ENCODE results near the gene ZNF653. TPM values are rescaled to one million over a fixed set of nuclear protein-coding genes. Genes with fewer than 3 reads are reported as not detected.

ZNF653 gene
- total and polyA plus RNA-seq, 2 donors (not counting 1 experiment from before 2014, with no cell fraction given), result 24.2 to 26.2 TPM

DNA sequence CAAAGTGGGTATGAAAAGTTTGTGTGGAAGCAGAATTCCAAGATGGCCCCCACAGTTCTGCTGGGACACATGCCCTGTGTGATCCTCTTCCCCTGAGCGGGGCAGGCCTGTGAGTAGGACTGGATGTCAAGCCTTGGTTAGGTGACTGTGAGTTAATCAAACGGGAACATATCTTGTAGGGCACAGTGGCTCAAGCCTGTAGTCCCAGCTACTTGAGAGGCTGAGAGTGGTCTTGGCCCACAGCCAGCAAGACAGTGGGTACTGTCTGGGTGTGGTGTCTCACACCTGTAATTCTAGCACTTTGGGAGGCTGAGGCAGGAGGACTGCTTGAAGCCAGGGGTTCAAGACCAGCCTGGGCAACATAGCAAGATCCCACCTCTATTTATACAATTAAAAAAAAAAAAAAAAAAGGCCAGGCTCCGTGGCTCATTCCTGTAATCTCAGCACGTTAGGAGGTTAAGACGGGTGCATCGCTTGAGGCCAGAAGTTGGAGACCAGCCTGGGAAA is 6.4 kb downstream of the ZNF653 start:
- intact Hi-C loops (cut with micrococcal nuclease), result no loop called here
- no peaks in the 10 kb centered on the region for H3K4me1 ChIP-seq (ENCODE audit: control insufficient read depth in 2 of 2, insufficient read depth in 2 of 2, low read length in 2 of 2)
- Mint-ChIP-seq H3K9me3 (ENCODE audit: insufficient read depth) (no peaks in the 10 kb centered on the region), H3K4me3 (no peak overlapping the region), H3K4me1 (no peaks in the 10 kb centered on the region), H3K27ac (no peak overlapping the region), H3K27me3 (no peaks in the 10 kb centered on the region)
- POLR2A ChIA-PET, result no interaction called here
- DNase-seq (no peak), ATAC-seq (ENCODE audit: low read depth) (no peak)
- H3K4me3 ChIP-seq (ENCODE audit: control extremely low read depth in 1 of 5, extremely low read depth in 1 of 5, insufficient read depth in 1 of 5, low read depth in 2 of 5, low read length in 4 of 5), result no peak overlapping the region
- H4K20me1 ChIP-seq (ENCODE audit: control insufficient read depth, insufficient read depth, low read length, poor library complexity, severe bottlenecking), result no peaks in the 10 kb centered on the region
- TF ChIP-seq, protein P1, sequence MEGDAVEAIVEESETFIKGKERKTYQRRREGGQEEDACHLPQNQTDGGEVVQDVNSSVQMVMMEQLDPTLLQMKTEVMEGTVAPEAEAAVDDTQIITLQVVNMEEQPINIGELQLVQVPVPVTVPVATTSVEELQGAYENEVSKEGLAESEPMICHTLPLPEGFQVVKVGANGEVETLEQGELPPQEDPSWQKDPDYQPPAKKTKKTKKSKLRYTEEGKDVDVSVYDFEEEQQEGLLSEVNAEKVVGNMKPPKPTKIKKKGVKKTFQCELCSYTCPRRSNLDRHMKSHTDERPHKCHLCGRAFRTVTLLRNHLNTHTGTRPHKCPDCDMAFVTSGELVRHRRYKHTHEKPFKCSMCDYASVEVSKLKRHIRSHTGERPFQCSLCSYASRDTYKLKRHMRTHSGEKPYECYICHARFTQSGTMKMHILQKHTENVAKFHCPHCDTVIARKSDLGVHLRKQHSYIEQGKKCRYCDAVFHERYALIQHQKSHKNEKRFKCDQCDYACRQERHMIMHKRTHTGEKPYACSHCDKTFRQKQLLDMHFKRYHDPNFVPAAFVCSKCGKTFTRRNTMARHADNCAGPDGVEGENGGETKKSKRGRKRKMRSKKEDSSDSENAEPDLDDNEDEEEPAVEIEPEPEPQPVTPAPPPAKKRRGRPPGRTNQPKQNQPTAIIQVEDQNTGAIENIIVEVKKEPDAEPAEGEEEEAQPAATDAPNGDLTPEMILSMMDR (IDR thresholded peaks at IDR 0.05), result no peak
- TF ChIP-seq EZH2 (IDR thresholded peaks at IDR 0.05; ENCODE audit: borderline replicate concordance, insufficient read depth, low read depth, low read length, poor library complexity, severe bottlenecking), result no peak
- H3K4me2 ChIP-seq (replicated peaks; ENCODE audit: low read depth, low read length, poor library complexity, severe bottlenecking), result no peak overlapping the region
- H3K9me3 ChIP-seq (ENCODE audit: control extremely low read depth in 1 of 3, control insufficient read depth in 2 of 3, insufficient read depth in 1 of 3, low read length in 2 of 3), result no peaks in the 10 kb centered on the region
- CTCF ChIA-PET, result no interaction called here
- H3K79me2 ChIP-seq (ENCODE audit: control insufficient read depth, insufficient read depth, low read length), result peaks cover 3% of the 10 kb centered on the region
- no peak overlapping the region for H2AFZ ChIP-seq (ENCODE audit: insufficient read depth, low read depth, low read length, poor library complexity, severe bottlenecking)
- no peaks in the 10 kb centered on the region for H3K27me3 ChIP-seq (replicated peaks in 1 of 4; ENCODE audit: control extremely low read depth in 1 of 4, control insufficient read depth in 3 of 4, insufficient read depth in 4 of 4, low read length in 3 of 4)
- no peak overlapping the region for H3K9ac ChIP-seq (ENCODE audit: low read length)
- no peak overlapping the region for H3K27ac ChIP-seq (ENCODE audit: low read length in 2 of 2)
- peaks cover 0 to 20% of the 10 kb centered on the region in 2 experiments for H3K36me3 ChIP-seq (replicated peaks in 1 of 2; ENCODE audit: control extremely low read depth in 1 of 2, control insufficient read depth in 1 of 2, extremely low read depth in 1 of 2, insufficient read depth in 2 of 2, low read length in 1 of 2)
- 94% methylated on average over 2 of the region's 6 CpGs for WGBS (ENCODE audit: insufficient coverage)

DNA sequence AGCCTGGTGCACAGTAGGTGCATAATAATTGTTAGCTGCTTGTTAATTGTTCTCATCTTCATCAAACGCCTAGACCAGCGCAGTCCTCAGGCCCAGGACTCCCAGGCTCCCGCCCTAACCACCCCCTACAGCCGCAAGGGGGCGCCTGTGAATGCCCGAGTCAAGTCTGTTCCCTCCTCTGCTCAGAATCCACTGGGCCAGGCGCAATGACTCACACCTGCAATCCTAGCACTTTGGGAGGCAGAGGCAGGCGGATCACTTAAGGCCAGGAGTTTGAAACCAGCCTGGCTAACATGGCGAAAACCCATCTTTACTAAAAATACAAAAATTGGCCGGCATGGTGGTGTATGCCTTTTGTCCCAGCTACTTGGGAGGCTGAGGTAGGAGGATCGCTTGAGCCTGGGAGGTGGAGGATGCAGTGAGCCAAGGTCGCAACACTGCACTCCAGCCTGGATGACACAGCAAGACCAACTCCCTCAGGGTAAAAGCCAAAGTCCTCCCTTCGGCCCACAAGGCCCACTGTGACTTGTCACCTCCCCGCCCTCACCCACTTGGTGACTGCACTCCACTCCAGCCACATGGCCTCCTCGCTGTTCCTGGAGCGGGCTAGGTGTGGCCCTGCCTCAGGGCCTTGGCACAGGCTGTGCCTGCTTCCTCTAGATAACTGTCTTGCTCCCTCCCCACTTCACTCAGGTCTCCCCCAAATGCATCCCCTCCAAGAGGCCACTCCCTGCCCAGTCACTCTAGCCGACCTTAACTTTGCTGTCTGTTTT is 9.1 kb downstream of the ZNF653 start:
- no peak overlapping the region for H3K9ac ChIP-seq (ENCODE audit: low read length)
- no peaks in the 10 kb centered on the region for H3K9me3 Mint-ChIP-seq (ENCODE audit: insufficient read depth)
- no peaks in the 10 kb centered on the region for H3K27me3 Mint-ChIP-seq
- H3K36me3 ChIP-seq (replicated peaks in 1 of 2; ENCODE audit: control extremely low read depth in 1 of 2, control insufficient read depth in 1 of 2, extremely low read depth in 1 of 2, insufficient read depth in 2 of 2, low read length in 1 of 2), result peaks cover 0 to 20% of the 10 kb centered on the region in 2 experiments
- H3K27ac ChIP-seq (ENCODE audit: low read length in 2 of 2), result no peak overlapping the region
- ATAC-seq (ENCODE audit: low read depth), result peak; percentile 72
- 75% methylated on average over 13 of the region's 17 CpGs for WGBS (ENCODE audit: insufficient coverage)
- no peaks in the 10 kb centered on the region for H3K4me1 Mint-ChIP-seq
- TF ChIP-seq, protein P1 (IDR thresholded peaks at IDR 0.05), result peak; percentile 70
- no peak for TF ChIP-seq EZH2 (IDR thresholded peaks at IDR 0.05; ENCODE audit: borderline replicate concordance, insufficient read depth, low read depth, low read length, poor library complexity, severe bottlenecking)
- no peaks in the 10 kb centered on the region for H4K20me1 ChIP-seq (ENCODE audit: control insufficient read depth, insufficient read depth, low read length, poor library complexity, severe bottlenecking)
- H3K4me1 ChIP-seq (ENCODE audit: control insufficient read depth in 2 of 2, insufficient read depth in 2 of 2, low read length in 2 of 2), result no peaks in the 10 kb centered on the region
- H3K27me3 ChIP-seq (replicated peaks in 1 of 4; ENCODE audit: control extremely low read depth in 1 of 4, control insufficient read depth in 3 of 4, insufficient read depth in 4 of 4, low read length in 3 of 4), result no peaks in the 10 kb centered on the region
- CTCF ChIA-PET, result interaction anchor here (0.5 to 0.8 kb wide), 3 partner anchors 70 to 116 kb away, joined by 4 to 6 read pairs (median 5); no protein-coding TSS in a partner anchor
- H3K4me3 Mint-ChIP-seq, result no peak overlapping the region
- H3K4me3 ChIP-seq (ENCODE audit: control extremely low read depth in 1 of 5, extremely low read depth in 1 of 5, insufficient read depth in 1 of 5, low read depth in 2 of 5, low read length in 4 of 5), result no peak overlapping the region
- H2AFZ ChIP-seq (ENCODE audit: insufficient read depth, low read depth, low read length, poor library complexity, severe bottlenecking), result no peak overlapping the region
- no peaks in the 10 kb centered on the region for H3K9me3 ChIP-seq (ENCODE audit: control extremely low read depth in 1 of 3, control insufficient read depth in 2 of 3, insufficient read depth in 1 of 3, low read length in 2 of 3)
- no peaks in the 10 kb centered on the region for H3K79me2 ChIP-seq (ENCODE audit: control insufficient read depth, insufficient read depth, low read length)
- peak; percentile 67 for DNase-seq
- no peak overlapping the region for H3K4me2 ChIP-seq (replicated peaks; ENCODE audit: low read depth, low read length, poor library complexity, severe bottlenecking)
- intact Hi-C loops (cut with micrococcal nuclease), result loop anchor here (1.0 to 2.0 kb wide), 2 partner anchors 64 to 91 kb away; no protein-coding TSS in a partner anchor
- no peak overlapping the region for H3K27ac Mint-ChIP-seq
- POLR2A ChIA-PET, result no interaction called here
